ENCODE results near the gene ANO7.

ANO7 gene

DNA sequence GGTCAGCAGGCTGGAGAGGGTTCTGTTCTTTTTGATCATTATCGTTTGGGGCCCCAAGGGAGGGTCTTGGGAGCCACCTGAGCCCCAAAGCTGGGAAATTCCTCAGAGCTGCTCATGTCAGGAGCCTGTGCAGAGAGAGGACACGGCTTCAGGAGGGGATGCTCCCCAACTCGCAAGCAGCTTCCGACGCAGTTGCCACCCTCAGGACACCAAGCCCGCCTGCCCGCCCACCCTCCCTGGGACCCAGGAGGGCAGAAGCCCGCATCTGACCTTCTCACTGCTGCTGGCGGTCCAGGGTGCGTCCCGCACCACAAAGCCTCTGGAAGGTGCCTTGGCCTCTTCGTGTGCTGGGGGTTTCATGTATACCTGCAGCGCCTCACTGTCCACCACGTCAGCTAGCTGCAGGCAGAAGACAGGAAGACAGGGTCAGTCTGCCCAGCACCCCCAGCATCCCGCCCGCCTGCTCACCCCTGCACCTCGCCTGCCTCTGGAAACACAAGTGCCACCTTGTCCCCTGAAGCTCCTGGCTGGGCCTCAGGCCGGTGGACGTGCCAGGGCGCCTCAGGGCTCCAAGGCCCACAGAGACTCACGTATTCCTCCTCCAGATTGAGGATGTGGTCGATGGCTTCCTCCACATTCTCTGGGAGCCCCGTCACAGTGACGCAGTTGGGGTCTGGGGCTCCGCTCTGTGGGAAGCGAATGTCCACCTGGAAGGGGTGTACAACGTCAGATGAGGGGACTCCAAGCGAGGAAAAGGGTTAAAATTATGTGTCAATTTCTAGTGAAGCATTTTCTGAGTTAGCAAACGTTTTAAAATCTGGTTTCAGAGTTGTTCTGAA, 41.3 kb downstream of the ANO7 start:
- DNase-seq = no peak

DNA sequence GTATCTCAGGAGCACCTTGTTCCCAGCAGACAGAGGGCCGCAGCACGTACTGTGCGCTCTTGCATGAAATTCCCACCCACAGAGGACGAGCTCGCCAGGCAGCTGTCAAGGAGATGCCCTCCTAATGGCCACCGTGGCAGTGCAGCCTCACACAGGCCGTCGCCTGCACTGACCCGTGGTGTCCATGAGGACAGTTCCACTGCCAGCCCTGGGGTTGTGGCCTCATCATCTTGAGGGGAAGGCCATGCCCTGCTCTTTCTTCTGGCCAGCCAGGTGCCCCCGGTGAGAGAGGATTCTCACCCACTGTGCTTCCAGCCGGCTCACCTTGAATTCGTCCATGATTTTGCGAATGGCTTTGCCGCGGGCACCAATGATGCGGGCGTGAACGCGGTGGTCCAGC, 42.0 kb downstream of the ANO7 start:
- DNase-seq = no peak

DNA sequence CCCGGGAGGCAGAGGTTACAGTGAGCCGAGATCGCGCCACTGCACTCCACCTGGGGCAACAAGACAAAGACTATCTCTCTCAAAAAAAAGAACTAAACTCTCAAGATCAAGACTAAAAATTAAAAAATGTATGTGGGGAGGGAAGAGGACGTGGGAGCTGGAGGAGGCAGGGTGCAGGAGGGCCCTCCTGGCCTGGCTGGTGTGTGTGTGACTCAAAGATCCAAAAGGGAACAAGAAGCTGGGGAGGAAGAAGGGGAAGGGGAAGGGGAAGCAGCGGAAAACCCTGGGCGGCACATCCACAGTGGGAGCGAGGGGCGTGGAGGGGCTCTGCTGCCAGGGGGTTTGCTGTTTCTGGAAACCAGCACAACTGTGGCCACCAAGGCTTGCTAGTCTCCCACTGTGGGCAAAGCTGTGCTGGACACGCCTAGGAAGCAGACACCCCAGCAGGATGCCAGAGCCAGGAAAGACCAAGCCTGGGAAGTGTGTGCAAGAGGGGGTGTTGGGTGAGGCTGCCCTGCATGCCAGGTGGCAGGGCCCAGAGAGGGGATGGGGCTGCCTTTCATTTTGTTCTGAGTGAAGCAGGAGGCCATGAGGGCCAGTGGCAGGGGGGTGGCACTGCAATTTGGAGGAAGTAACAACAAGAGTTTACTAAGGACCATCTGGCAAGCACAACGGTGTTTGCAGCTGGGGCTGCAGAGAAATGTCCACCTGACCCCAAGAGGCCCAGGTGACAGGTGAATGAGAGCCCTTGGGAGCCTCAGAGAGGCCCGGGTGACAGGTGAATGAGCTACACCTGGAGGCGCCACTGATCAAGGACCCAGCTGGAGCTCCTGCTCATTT, 44.5 kb downstream of the ANO7 start:
- peak; percentile 7 to 34 (median 30) for DNase-seq

DNA sequence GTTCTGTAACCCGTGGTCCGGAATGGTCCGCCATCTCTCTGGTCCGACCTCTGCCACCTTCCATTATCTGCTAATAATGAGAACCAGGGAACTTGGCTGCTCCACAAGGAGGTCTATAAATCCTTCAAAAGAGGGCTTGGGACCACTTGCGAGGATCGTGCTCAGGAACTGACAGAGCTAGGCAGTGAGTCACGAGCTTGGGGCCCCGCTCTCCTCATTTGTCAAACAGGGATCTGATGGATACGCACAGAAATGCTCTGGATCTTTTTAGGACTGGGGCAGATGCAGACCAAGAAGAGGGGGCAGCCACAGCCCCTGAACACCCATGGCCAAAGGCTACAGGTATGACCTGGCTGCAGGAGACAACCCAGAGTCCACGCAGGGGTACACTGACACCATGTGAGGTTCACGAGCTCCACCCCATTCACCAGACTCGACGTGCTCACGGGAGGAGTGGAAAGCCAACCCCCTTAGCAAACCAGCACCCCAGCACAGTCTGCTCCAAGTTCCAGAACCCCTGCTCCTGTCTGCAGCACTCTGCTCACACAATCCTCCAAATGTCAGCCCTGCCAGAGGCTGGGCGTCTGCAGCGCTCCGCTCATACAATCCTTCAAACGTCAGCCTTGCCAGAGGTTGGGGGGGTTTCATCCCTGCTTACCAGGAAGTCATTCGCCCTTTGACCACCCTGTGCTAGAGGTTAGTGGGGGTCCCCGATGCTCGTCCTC, 45.8 kb downstream of the ANO7 start:
- DNase-seq = no peak

DNA sequence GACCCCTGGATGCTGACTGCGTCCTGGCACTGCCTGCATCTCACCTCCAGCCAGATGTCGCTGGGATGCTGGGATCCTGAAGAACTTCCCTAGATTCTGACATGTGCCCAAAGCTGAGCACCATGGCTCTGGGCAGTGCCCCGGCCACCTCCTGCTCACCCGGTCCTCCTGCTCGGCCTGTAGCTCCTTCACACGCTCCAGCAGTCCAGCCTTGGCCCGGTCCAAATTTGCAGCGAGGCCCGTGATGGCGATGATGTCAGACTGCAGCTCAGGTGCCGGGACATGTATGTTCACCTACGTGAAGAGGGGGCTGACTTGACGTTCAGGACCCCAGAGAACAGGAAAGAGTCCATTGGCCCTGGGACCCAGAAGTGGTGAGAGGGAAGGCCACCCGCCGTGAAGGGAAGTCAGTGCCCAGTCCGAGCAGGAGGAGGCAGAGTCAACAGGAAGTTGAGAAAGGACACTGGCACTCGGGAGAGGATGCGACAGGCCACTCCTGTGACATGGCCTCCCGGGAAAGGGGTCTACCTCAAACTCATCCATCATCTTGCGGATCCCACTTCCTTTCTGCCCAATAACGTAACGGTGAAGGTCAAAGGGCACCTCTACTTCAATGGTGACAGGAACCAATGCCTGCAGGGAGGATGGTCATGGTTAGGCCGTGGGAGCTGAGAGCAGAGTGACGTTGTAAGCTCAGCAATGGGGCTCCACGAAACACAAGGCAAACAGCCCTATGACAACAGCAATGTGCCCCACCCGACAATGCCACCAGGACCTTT, 46.7 kb downstream of the ANO7 start:
- no peak for DNase-seq

DNA sequence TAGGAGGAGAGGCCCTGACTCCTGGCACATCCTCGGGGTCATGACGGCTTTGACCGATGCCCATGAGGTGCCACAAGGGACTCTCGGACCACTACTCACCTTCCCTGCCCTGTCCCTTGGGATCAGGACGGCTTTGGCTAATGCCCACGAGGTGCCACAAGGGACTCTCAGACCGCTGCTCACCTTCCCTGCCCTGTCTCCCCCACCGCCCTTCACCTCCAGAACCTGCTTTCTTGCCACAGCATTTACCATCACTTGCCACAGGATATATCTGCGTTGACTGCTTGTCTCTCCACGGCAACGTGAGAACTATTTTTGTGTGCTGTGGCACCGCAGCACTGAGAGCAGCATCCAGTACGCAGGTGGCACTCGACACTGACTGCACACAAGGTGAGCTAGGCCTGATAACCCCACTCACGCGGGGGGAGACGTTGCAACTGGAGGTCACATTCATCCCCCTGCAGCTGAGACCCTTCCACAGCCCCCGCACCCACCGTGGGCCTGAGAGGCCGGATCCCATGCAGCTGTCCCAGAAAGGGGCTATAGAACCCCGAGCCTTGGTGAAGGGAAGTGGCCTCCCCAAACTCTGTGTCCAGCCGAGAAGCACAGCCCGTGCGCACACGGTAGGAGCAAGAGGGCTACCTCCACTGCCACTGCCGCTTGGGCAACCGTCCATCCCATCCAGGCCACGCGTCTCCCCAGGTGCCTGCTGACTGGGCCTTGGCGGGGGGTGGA, 47.5 kb downstream of the ANO7 start:
- DNase-seq = no peak

DNA sequence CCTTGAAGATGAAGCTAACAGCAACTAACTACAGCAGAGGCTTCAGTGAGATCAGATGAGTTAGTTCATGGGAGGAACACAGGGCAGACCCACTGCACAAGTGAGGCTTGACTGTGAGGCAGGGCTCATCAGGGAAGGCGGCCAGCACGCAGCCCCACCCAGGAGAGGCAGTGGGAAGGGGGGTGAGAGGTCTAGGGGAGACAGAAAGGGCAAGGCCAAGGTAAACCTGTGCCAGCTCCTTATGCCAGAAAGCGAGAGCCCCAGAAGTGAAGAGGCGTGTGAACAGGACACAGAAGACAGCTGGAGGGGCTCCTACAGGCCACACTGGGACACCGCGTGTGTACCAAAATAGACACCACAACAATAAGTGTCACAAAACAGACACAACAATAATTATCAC, 48.6 kb downstream of the ANO7 start:
- DNase-seq = no peak

DNA sequence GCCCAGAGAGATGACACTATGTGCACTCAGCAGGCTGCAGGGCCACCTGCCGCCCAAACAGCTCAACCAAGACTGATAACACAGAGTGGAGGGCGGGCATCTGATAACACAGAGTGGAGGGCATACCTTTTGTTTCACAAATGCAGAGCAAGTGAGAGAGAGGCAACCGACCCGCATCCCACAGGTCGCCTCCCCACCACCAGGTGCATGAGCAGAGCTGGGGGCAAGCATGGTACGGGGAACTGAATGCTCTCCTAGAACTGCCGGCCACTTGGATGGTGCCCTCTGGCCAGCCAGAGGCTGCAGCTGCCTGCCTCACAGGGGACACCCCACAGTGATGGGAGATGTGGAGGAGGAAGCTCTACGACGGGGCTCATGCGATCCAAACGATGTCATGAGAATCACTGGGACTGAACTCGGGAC, 49.5 kb downstream of the ANO7 start:
- no peak for DNase-seq

DNA sequence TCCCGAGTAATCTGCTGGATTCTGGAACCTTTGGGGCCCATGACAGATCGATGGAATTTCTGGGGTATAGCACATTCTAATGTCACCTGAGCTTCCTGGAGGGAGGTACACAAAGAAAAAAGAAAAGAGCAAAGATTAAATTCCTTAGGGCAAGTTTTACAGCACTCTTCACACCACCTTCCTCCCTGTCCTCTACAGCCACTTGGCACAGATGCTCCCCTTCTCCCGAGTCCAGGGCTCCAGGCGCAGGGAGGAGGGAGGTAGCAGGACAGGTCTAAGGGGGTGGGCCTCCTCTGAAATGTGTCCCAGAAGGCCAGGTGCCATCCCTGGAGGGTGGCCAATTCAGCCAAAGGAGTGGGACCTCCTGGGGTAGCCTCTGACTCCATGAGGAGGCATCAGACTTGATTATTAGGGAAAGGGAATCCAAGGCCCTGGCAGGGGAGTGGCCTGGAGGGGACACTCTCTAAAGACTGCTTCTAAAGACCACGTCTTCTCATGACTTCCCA, 50.3 kb downstream of the ANO7 start:
- DNase-seq = no peak

DNA sequence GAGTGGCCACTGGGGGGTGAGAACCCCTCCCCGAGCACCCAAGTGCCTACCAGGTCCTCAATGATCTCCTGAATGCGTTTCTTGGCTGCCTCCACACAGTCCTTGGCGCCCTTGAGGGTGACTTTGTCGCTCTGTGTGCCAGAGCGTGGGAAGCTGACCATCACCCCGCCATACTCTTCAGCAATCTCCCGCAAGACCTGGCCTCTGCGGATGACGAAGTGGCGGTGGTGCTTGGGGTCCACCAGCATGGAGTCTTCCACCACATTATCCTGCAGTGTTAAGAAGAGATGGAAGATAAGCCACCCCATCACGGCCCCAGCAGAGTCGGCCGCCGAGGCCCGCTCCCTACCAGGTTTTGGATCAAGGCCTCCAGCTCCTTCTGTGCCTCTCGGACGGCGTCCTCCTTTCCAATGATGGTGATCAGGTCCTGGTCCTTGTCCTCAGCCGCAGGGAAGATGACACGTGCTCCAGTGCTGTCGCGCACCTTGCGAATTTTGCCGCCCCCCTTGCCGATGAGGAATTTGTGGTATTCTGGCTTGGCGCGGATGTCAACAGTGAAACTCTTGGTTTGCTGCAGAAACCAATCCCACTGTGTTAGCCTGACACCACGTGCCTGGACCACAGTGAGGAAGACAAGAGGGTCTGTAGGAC, 51.2 kb downstream of the ANO7 start:
- no peak for DNase-seq

DNA sequence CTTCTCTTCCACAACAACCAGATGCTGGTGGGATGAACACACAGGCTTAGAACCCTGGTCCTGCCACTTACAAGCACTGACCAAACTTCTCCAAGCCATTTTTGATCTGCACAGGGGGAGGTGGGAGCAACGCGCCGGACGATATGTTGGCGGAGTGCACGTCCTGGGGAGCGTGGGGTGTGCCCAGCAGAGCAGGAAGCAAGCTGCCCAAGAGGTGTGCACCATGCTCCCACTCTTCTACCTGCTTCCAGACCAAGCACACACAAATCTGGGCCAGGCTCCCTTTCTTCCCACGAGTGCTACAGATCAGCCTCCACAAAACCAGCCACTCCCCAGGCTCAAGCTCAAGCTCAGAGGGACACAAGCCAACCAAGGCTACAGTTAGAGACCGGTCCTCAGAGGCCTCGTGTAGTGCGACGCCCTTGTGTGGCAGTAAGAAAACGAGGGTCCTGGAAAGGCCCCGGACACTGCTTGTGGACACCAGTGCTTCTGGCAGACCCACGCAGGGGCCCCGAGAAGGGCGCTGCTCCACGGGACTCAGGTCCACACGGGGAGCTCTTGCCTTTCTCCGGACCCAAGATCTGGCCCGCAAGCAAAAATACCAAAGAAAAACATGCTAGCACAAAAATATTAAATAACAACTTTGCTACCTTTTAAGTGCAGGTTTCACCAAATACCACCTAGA, 52.0 kb downstream of the ANO7 start:
- DNase-seq = no peak

DNA sequence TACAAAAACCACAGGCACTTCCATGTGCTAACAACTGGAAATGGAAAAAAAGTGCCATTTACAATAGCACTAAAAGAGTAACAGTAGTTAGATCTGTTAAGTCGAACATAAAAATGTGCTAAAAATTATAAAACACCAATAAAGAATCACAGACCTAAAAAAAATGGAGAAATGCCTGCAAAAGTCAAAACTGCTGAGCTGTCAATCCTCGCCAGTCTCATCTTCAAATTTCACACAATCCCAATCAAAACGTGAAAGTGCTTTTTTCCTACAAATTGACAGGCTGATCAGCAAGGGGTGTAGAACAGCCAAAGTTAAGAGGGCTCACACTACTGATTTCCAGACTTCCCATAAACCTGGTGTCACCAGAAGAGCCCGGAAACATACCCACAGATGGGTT, 53.2 kb downstream of the ANO7 start:
- DNase-seq = no peak

DNA sequence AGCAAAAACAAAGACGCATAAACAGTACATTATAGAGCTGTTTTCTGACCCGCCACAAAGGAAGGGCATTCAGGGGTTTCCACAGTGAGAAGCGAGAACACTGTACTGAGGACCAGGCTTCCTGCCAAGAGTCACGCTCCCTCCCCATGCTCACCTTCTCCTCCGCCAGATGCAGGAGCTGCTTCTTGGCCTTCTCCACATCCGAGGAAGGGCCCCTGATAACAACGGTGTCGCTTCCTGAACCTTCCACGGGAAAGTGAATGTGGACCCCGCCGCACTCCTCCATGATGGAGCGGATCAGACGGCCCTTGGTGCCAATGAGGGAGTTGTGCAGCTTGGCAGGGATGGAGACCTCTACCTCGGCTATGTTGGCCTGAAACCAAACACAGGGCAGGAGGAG, 53.8 kb downstream of the ANO7 start:
- DNase-seq = no peak

DNA sequence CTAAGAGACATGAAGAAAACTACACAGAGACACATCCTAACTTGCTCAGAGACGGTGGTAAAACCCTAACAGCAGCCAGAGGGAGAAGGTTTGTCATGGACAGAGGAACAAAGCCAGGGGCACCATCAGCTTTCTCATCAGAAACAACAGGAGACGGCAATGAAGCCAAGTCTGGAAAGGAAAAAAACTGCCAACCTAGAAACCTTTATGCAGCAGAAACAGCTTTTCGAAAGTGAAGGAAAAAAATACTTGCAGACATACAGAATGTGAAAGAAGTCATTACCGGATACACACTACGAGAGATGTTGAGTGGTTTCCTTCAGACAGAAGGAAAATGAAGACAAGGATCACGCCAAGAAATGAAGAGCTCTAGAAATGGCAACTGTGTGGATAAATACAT, 55.9 kb downstream of the ANO7 start:
- DNase-seq = no peak

DNA sequence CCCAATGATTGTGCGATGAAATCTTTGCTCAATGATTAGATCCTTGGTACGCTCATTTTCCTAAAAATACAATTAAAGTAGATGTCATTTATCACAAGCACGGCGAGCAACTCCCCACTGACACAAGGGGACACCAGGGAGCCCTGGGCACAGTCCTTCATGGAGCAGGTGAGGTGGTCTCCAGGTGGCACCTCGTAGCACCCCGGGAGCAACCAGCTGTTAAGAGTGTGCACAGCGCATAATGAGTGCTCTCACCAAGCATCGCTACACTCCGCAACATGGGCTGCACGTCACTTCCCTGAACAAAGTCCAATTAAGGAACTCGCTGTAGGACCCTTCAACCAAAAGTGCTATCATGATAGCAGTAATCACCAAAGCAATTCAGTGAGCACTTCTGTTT, 59.8 kb downstream of the ANO7 start:
- no peak for DNase-seq

DNA sequence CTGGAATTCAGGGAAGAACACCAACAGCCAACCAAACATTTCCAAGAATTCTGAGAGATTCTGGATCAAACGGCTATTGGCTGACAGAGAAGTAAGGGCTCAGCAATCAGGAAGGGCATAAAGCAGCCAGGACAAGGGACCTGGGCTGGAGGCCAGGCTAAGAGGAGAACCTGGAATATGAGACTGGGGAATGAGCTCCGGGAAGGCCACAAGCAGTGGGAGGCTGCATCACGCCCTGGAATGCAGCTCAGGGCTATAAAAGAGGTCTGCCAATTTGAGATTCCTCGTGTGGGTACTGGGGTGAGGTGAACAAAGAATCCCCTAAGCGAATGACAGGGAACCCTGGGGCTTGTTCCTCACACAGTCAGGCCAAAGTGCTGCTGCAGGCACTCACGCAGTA, 60.4 kb downstream of the ANO7 start:
- no peak for DNase-seq

DNA sequence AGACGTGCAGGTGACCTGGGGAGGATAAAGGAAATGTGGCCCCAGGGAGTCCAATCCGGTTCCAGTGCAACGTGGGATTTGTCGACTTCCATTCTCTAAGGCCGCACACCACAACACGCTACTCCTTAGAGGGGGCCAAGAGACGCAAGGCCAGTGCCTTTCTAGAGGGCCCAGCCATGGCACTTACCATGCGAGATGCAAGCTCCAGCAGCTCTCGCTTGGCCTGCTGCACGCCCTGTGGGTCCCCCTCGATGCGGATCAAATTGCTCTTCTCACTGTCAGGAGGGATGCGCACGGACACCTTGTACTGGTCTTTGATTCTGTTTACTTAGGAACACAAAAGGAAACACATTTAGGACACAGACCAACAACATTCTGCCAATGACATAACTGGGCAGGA, 61.2 kb downstream of the ANO7 start:
- DNase-seq = no peak

DNA sequence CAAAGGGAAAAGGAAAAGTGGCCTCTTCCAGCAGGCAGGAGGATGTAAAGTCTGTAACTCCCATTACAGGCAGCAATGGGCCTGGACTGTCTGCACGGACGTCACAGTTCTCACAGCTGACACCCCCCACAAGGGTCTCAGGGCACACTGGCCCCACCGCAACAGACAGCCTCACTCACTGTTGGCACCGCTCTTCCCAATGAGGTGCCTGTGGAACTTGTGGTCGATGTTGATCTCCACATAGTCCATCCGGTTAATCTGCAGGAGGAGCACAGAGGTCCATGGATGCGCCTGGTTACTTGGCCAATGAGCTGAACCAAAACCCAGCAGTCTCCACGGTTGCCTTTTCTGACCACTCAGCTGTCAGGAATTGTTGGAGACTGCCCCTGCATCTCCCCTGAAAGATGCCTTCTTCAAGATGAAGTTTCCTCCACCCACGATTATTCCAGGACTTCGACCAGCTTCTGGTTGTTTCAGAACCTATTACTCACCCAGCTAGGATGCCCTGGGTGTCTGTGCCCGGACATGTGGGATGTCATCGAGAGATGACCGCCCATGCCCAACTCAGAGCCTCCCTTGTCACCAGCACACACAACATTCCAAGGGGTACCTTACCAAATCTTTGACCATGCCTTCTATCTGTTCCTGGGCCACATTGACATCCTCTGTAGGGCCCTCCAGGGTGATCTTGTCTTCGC, 64.5 kb downstream of the ANO7 start:
- DNase-seq = no peak

DNA sequence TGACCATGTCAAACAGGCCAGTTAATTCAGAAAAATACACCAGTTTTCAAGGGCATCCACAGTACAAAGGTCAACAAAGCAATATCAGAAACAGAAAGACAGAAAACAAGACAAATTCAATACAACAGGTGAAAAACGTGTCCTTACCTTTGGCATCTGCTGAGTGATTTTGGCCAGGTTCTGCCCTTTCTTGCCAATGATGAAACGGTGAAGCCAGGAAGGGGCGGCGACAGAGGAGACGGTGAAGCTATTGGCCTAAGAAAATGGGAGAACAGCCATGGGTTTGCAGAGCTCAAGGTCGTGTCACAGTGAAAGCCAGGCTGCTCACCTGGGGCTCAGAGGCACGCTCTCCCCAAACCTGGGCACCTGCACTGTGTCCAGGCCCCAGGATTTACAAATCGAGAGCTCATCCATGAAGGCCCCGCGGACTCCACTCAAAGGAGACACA, 66.5 kb downstream of the ANO7 start:
- DNase-seq = no peak

All from suppressor macrophage (primary cell).